ENCODE measurements around the gene WDR35. TPM values are rescaled to one million over a fixed set of nuclear protein-coding genes. Genes with fewer than 3 reads are reported as not detected.

Gene WDR35
- total and polyA plus RNA-seq, 2 donors from 2014 or later = 6.0 to 21.2 TPM

DNA sequence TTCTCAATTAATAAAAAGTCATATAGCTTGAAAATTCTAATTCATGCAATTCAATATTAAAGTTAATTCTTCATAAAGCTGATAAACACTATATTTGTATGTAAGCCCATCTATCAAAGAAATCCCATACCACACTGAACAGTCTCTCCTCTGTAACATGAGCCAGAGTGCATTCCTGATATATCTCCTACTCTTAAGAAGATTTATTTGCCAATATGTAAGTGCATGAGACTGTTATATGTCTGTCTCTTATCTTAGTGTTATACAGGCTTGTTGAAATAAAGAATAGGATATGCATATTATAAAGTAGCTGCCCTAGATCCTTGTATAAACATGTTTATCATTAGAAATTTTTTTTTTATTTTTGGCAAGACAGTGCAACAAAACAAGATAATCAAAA lies 47.7 kb downstream of the WDR35 start:
- no peak for FAIRE-seq
- TF ChIP-seq, protein P1, sequence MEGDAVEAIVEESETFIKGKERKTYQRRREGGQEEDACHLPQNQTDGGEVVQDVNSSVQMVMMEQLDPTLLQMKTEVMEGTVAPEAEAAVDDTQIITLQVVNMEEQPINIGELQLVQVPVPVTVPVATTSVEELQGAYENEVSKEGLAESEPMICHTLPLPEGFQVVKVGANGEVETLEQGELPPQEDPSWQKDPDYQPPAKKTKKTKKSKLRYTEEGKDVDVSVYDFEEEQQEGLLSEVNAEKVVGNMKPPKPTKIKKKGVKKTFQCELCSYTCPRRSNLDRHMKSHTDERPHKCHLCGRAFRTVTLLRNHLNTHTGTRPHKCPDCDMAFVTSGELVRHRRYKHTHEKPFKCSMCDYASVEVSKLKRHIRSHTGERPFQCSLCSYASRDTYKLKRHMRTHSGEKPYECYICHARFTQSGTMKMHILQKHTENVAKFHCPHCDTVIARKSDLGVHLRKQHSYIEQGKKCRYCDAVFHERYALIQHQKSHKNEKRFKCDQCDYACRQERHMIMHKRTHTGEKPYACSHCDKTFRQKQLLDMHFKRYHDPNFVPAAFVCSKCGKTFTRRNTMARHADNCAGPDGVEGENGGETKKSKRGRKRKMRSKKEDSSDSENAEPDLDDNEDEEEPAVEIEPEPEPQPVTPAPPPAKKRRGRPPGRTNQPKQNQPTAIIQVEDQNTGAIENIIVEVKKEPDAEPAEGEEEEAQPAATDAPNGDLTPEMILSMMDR (IDR thresholded peaks at IDR 0.05; ENCODE audit: borderline replicate concordance, extremely low read depth, insufficient read depth) = no peak

DNA sequence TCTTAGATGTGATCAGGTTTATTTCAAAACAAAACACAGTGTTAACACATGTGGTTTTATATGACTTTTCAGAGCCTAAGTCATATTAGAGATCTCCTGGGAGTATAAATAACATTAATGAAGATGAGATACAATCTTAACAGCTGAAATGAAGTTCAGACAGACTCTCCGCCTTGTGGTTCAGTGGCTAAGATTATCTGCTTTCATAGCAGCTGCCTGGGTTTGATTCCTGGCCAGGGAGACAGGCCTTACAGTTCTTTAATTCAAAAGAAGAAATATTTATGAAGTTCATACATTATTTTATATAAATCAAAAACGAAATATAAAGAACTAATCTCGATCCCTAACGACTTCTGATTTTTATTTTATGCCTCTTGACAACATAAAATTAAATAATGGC lies 52.9 kb downstream of the WDR35 start:
- DNase-seq = peak in 2 of 5 donors; percentile 16 to 63
- peaks cover 0 to 5% (median 0%) of the 10 kb centered on the region in 3 donors for H3K4me1 ChIP-seq (ENCODE audit: control insufficient read depth in 2 of 3, insufficient read depth in 2 of 3, low read depth in 1 of 3, low read length in 3 of 3)
- no peak for FAIRE-seq
- H3K4me3 ChIP-seq (ENCODE audit: low read length in 3 of 3) = no peak overlapping the region
- H3K27me3 ChIP-seq (ENCODE audit: control insufficient read depth, insufficient read depth, low read length) = no peaks in the 10 kb centered on the region
- H3K27ac ChIP-seq (ENCODE audit: low read depth in 2 of 2, low read length in 2 of 2) = no peak overlapping the region
- H3K36me3 ChIP-seq (ENCODE audit: control insufficient read depth in 2 of 3, insufficient read depth in 3 of 3, low read length in 3 of 3) = peaks cover 3 to 13% (median 8%) of the 10 kb centered on the region in 3 donors
- TF ChIP-seq, protein P1 (IDR thresholded peaks at IDR 0.05; ENCODE audit: borderline replicate concordance, extremely low read depth, insufficient read depth) = no peak
- intact Hi-C loops (cut with DNase I) = no loop called here
- no peaks in the 10 kb centered on the region for H3K9me3 ChIP-seq (ENCODE audit: control insufficient read depth in 2 of 3, insufficient read depth in 1 of 3, low read length in 3 of 3)
- no peak overlapping the region for H3K9ac ChIP-seq (ENCODE audit: low read length in 3 of 3)

More for the DNA sequence above, 47.7 kb downstream of the WDR35 start:
- Histone ChIP-seq H3K9ac (ENCODE audit: low read length in 3 of 3) (no peak overlapping the region), H3K9me3 (ENCODE audit: control insufficient read depth in 2 of 3, insufficient read depth in 1 of 3, low read length in 3 of 3) (no peaks in the 10 kb centered on the region), H3K4me1 (ENCODE audit: control insufficient read depth in 2 of 3, insufficient read depth in 2 of 3, low read depth in 1 of 3, low read length in 3 of 3) (no peaks in the 10 kb centered on the region), H3K27ac (ENCODE audit: low read depth in 2 of 2, low read length in 2 of 2) (no peak overlapping the region), H3K4me3 (ENCODE audit: low read length in 3 of 3) (no peak overlapping the region), H3K27me3 (ENCODE audit: control insufficient read depth, insufficient read depth, low read length) (no peaks in the 10 kb centered on the region), H3K36me3 (ENCODE audit: control insufficient read depth in 2 of 3, insufficient read depth in 3 of 3, low read length in 3 of 3) (peaks cover 0 to 5% (median 3%) of the 10 kb centered on the region in 3 donors)
- intact Hi-C loops (cut with DNase I) = no loop called here
- DNase-seq = no peak

DNA sequence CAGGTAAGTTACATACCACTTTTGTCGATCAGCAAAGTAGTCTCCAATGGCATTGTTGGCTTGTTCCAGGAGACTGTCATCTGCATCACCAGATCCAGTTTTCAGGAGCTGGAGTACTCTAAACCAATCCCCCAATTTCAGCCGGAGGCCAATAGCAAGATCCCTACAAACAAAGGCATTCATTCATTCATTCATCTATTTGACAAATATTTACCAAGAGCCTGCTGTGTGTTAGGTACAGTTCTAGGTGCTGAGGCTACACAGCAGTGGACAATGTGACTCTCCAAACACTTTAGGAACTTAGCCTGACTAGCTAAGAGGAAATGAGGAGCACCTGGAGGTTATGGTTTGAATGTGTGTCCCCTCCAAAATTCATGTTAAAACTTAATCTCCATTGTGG lies 53.7 kb downstream of the WDR35 start:
- FAIRE-seq = no peak
- Histone ChIP-seq H3K9me3 (ENCODE audit: control insufficient read depth in 2 of 3, insufficient read depth in 1 of 3, low read length in 3 of 3) (no peaks in the 10 kb centered on the region), H3K4me3 (ENCODE audit: low read length in 3 of 3) (no peak overlapping the region), H3K27ac (ENCODE audit: low read depth in 2 of 2, low read length in 2 of 2) (no peak overlapping the region), H3K27me3 (ENCODE audit: control insufficient read depth, insufficient read depth, low read length) (no peaks in the 10 kb centered on the region), H3K9ac (ENCODE audit: low read length in 3 of 3) (no peak overlapping the region), H3K4me1 (ENCODE audit: control insufficient read depth in 2 of 3, insufficient read depth in 2 of 3, low read depth in 1 of 3, low read length in 3 of 3) (peaks cover 0 to 5% (median 0%) of the 10 kb centered on the region in 3 donors), H3K36me3 (ENCODE audit: control insufficient read depth in 2 of 3, insufficient read depth in 3 of 3, low read length in 3 of 3) (peaks cover 3 to 14% (median 8%) of the 10 kb centered on the region in 3 donors)
- intact Hi-C loops (cut with DNase I) = no loop called here
- TF ChIP-seq, protein P1 (IDR thresholded peaks at IDR 0.05; ENCODE audit: borderline replicate concordance, extremely low read depth, insufficient read depth) = no peak
- no peak for DNase-seq
